ENCODE data around the gene TTLL10.

TTLL10 gene

GRCh38 chr1:1246577-1247340 lies 73.1 kb downstream of the TTLL10 start, which contains the start of gene C1QTNF12:
TSS of gene C1QTNF12 (minus strand) at chr1:1246722. CDS start at chr1:1246690, 32 bp downstream.
- in situ Hi-C loops (cut with MboI; ENCODE audit: low sequenced_read_pairs, unreplicated experiment), result no loop called here
- TF ChIP-seq CTCF (IDR thresholded peaks at IDR 0.05; ENCODE audit: borderline replicate concordance, control extremely low read depth, extremely low read depth, insufficient read depth, missing control alignments), result no peak
- no peak for DNase-seq (ENCODE audit: low spot score)

GRCh38 chr1:1247341-1247913 lies 73.7 kb downstream of the TTLL10 start:
- in situ Hi-C loops (cut with MboI; ENCODE audit: low sequenced_read_pairs, unreplicated experiment), result no loop called here
- no peak for DNase-seq (ENCODE audit: low spot score)
- no peak for TF ChIP-seq CTCF (IDR thresholded peaks at IDR 0.05; ENCODE audit: borderline replicate concordance, control extremely low read depth, extremely low read depth, insufficient read depth, missing control alignments)

Data from GM13976 (cell line).